Thyroid gland (tissue), 4 donors: ENCODE results near the gene ELMO1. TPM values are rescaled to one million over a fixed set of nuclear protein-coding genes. Genes with fewer than 3 reads are reported as not detected.

Source experiments
- DNase-seq, 2 donors: peaks; one replicate each; pipeline ENCODE4 v3.0.0-alpha.2; 2019
- H3K27ac ChIP-seq, 3 donors: fragments of 200-600 bp; sonication (generic); 1 replicate in 2 of 3; 2 replicates in 1 of 3; pipeline ENCODE4 v1.5.1; 2016 to 2019; ENCODE audit warnings: mild to moderate bottlenecking in 1 of 3, moderate library complexity in 1 of 3
- H3K27me3 ChIP-seq: fragments of 200-600 bp; sonication (generic); one replicate; pipeline ENCODE4 v1.5.1; 2019
- H3K36me3 ChIP-seq, 2 donors: fragments of 200-600 bp; sonication (generic); one replicate each; pipeline ENCODE4 v1.5.1; 2016 to 2019
- H3K4me1 ChIP-seq, 2 donors: fragments of 200-600 bp; sonication (generic); one replicate each; pipeline ENCODE4 v1.5.1; 2017 to 2019
- H3K4me3 ChIP-seq, 3 donors: fragments of 200-600 bp; sonication (generic); replicated peaks in 1 of 3; 1 replicate in 2 of 3; 2 replicates in 1 of 3; pipeline ENCODE4 v1.5.1; 2016; ENCODE audit warnings: mild to moderate bottlenecking in 1 of 3
- H3K9me3 ChIP-seq: fragments of 200-600 bp; sonication (generic); one replicate; pipeline ENCODE4 v1.5.1; 2017
- CTCF ChIP-seq, 6 experiments: fragments of 200-600 bp in 3 of 6; fragments of 450-650 bp in 3 of 6; sonication (generic) in 3 of 6; IDR thresholded peaks; one replicate each; pipeline ENCODE4 v1.5.1; 2016 to 2019; ENCODE audit warnings: antibody characterized with exemption in 6 of 6, mild to moderate bottlenecking in 2 of 6, inconsistent platforms in 1 of 6, moderate library complexity in 1 of 6
- POLR2A ChIP-seq, 2 donors: fragments of 450-650 bp; IDR thresholded peaks; one replicate each; pipeline ENCODE4 v1.6.1; 2017; ENCODE audit warnings: antibody characterized with exemption in 2 of 2, mild to moderate bottlenecking in 2 of 2, moderate library complexity in 1 of 2
- WGBS, 2 donors: methylation state at CpG; one replicate each; pipeline ENCODE4 v1.1.5; 2017; 5-methylcytosine and 5-hydroxymethylcytosine counted together
- intact Hi-C: fragments of 100-400 bp; cut with DNase I; formaldehyde crosslinking; loops from one replicate; pipeline ENCODE4 v1.15.1; 2023
- total RNA-seq, 4 donors: library from RNA; depleted of rRNA; stranded (reverse); fragments of >200 nt; gene quantifications; one replicate each; pipeline ENCODE4 v1.2.3, GENCODE V29; 2016

ELMO1 gene
- total RNA-seq, 4 donors from 2014 or later, result 168 to 423 (median 312) TPM

DNA sequence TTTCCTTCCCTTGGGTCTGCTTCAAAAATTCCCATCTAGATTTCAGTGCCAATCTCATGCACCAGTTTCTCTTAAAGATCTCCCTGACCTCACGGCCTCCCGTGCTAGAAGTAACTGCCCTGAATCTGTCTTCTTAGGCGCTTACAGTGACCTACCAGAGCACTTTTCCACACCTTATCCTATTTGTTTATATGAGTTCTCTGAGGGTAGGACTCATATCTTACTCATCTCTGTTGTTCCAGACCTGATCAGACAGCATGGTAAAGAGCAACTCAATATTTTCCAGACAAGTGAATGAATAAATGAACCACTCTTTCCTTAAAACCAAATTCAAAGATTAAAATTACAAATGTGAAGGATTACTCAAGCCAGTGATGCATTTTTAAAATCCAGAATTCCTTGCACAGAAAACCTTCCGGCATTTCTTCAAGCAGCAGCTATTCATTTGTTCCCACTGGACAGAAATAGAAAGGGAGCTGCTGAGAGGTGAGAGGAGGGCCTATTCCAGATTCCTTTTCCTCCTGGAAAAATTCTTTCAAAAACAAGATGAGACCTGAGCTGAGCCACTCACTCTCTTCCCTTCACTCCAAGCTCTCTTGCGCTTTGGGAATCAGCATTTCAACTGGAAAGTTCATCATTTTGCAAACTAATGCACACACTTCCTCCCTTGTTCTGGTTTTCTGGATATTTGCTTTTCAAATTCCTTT lies 94.6 kb downstream of the ELMO1 start:
- no peaks in the 10 kb centered on the region for H3K9me3 ChIP-seq
- intact Hi-C loops, result no loop called here
- H3K27me3 ChIP-seq, result no peaks in the 10 kb centered on the region
- peak overlapping the region; percentile 33 to 59 (median 59) for H3K27ac ChIP-seq
- no peaks in the 10 kb centered on the region for H3K36me3 ChIP-seq
- no peak for DNase-seq
- no peak for TF ChIP-seq POLR2A (IDR thresholded peaks at IDR 0.05)
- TF ChIP-seq CTCF (IDR thresholded peaks at IDR 0.05), result no peak
- WGBS, 2 donors, result 79 to 84% methylated on average over 5 of the region's 5 CpGs
- peaks cover 30 to 50% of the 10 kb centered on the region in 2 donors for H3K4me1 ChIP-seq
- no peak overlapping the region for H3K4me3 ChIP-seq

DNA sequence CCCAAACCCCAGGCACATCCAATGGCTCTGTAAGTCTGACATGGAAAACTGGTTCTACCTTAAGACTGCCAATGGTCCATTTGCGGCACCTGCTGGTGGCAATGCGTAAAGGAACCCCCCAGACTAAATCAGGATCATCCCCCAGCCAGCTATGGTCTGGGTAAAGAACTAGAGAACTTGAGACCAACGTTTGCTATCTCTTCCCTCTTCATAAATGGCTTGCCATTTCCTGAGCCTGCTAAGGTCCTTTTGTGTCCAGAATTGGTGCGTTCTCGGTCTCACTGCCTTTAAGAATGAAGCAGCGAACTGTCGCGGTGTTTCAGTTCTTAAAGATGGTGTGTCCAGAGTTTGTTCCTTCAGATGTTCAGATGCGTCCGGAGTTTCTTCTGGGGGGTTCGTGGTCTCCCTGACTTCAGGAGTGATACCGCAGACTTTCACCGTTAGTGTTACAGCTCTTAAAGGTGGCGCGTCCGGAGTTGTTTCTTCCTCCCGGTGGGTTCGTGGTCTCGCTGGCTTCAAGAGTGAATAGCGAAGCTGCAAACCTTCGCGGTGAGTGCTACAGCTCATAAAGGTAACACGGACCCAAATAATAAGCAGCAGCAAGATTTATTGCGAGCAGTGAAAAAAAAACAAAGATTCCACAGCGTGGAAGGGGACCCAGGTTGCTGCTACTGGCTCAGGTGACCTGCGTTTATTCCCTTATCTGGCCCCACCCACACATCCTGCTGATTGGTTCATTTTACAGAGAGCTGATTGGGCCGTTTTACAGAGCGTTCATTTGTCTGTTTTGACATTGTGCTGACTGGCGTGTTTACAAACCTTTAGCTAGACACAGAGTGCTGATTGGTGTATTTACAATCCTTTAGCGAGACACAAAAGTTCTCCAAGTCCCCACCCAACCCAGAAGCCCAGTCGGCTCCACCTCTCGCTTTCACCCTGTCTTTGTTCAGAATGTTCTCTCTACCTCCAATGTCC lies 95.4 kb downstream of the ELMO1 start:
- intact Hi-C loops, result no loop called here
- Histone ChIP-seq H3K9me3 (no peaks in the 10 kb centered on the region), H3K4me1 (peaks cover 25 to 42% of the 10 kb centered on the region in 2 donors), H3K36me3 (no peaks in the 10 kb centered on the region), H3K4me3 (no peak overlapping the region), H3K27ac (peak overlapping the region in 2 of 3 donors; percentile 59), H3K27me3 (no peaks in the 10 kb centered on the region)
- WGBS, 2 donors, result 89 to 90% methylated on average over 32 of the region's 32 CpGs
- DNase-seq, result no peak
- no peak for TF ChIP-seq POLR2A (IDR thresholded peaks at IDR 0.05)
- TF ChIP-seq CTCF (IDR thresholded peaks at IDR 0.05), result peak in 1 of 6 experiments; percentile 7

DNA sequence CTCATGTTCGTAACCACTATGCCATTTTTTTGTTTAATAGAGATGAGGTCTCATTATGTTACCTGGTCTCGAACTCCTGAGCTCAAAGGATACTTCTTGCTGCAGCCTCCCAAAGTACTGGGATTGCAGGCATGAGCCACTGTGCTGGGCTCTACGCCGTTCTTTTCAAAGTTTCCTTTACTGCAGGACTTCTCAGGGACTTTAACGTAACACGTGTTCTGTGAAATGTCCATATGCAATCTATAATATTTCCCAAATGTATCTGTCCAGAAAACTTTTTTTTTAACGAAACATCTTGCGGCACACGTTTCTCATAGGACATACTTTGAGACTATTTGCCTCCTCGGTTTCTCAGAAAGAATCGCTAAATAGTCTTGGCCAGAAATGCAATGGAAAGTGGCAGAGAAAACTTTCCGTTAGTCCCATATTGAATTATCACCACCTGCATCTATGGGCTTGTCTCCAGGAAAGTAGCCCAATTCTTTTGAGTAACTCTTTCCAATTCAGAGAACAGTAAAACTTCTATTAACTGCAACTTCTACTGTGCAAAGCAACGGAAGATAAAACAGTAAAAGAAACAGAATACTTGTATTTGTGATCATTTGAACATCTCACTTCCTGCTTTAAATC lies 96.3 kb downstream of the ELMO1 start:
- H3K4me1 ChIP-seq, result peaks cover 31 to 34% of the 10 kb centered on the region in 2 donors
- intact Hi-C loops, result no loop called here
- H3K27me3 ChIP-seq, result no peaks in the 10 kb centered on the region
- H3K36me3 ChIP-seq, result no peaks in the 10 kb centered on the region
- H3K27ac ChIP-seq, result peak overlapping the region in 1 of 3 donors; percentile 60
- no peak for DNase-seq
- TF ChIP-seq POLR2A (IDR thresholded peaks at IDR 0.05), result no peak
- TF ChIP-seq CTCF (IDR thresholded peaks at IDR 0.05), result no peak
- 89 to 92% methylated on average over 13 of the region's 13 CpGs for WGBS, 2 donors
- H3K9me3 ChIP-seq, result no peaks in the 10 kb centered on the region
- no peak overlapping the region for H3K4me3 ChIP-seq

GRCh38 chr7:37351716-37352115 lies 96.9 kb downstream of the ELMO1 start:
- no peak for TF ChIP-seq POLR2A (IDR thresholded peaks at IDR 0.05)
- TF ChIP-seq CTCF (IDR thresholded peaks at IDR 0.05), result no peak
- Histone ChIP-seq H3K27me3 (no peaks in the 10 kb centered on the region), H3K4me1 (peaks cover 35 to 37% of the 10 kb centered on the region in 2 donors), H3K27ac (peak overlapping the region in 1 of 3 donors; percentile 60), H3K9me3 (no peaks in the 10 kb centered on the region), H3K36me3 (no peaks in the 10 kb centered on the region), H3K4me3 (no peak overlapping the region)
- no peak for DNase-seq
- 92 to 94% methylated on average over 4 of the region's 4 CpGs for WGBS, 2 donors
- intact Hi-C loops, result no loop called here
